Stimulated activated CD8-positive, alpha-beta memory T cell treated with anti-CD3 and anti-CD28 coated beads, Interleukin-7, amount 100 ng/mL, for 24 hours (primary cell): ENCODE measurements around the gene STON1.
"Not testable (repeated sequence)": the region's sequence is repeated elsewhere in the genome, so short reads cannot be mapped to it uniquely, and the experiment has no call there.

Source experiments
- DNase-seq: peaks from one replicate; pipeline ENCODE4 v3.0.0-alpha.2; 2020; ENCODE audit warnings: low read depth

STON1 gene

GRCh38 chr2:48527226-48527885 lies 2.6 kb upstream of the STON1 start:
- DNase-seq, result no peak

- no peak for DNase-seq
Observed at GRCh38 chr2:48528431-48528830, 1.5 kb upstream of the STON1 start.

GRCh38 chr2:48529194-48529593 lies 760 bp upstream of the STON1 start:
- DNase-seq, result no peak

GRCh38 chr2:48529676-48530032 lies 300 bp upstream of the STON1 start:
- no peak for DNase-seq

GRCh38 chr2:48531141-48531648 lies 1.2 kb downstream of the STON1 start:
- no peak for DNase-seq

GRCh38 chr2:48532174-48532573 lies 2.2 kb downstream of the STON1 start:
- DNase-seq, result no peak

GRCh38 chr2:48532824-48533223 lies 2.9 kb downstream of the STON1 start:
- DNase-seq, result no peak

GRCh38 chr2:48534781-48535180 lies 4.8 kb downstream of the STON1 start:
- no peak for DNase-seq

GRCh38 chr2:48540237-48540935 lies 10.4 kb downstream of the STON1 start:
- DNase-seq, result no peak

GRCh38 chr2:48541666-48542389 lies 11.9 kb downstream of the STON1 start:
- no peak for DNase-seq

- DNase-seq, result no peak
Observed at GRCh38 chr2:48543895-48544294, 13.9 kb downstream of the STON1 start.

- no peak for DNase-seq
Observed at GRCh38 chr2:48545244-48545643, 15.3 kb downstream of the STON1 start.

GRCh38 chr2:48548840-48549239 lies 18.9 kb downstream of the STON1 start:
- no peak for DNase-seq

- DNase-seq, result no peak
Observed at GRCh38 chr2:48549972-48550371, 20.0 kb downstream of the STON1 start.

- DNase-seq, result no peak
Observed at GRCh38 chr2:48551548-48551947, 21.6 kb downstream of the STON1 start.

- not testable (repeated sequence) for DNase-seq
Observed at GRCh38 chr2:48555071-48555470, 25.1 kb downstream of the STON1 start.

- DNase-seq, result no peak
Observed at GRCh38 chr2:48558456-48558855, 28.5 kb downstream of the STON1 start.

GRCh38 chr2:48560546-48561209 lies 30.7 kb downstream of the STON1 start:
- DNase-seq, result no peak

- no peak for DNase-seq
Observed at GRCh38 chr2:48562281-48562680, 32.3 kb downstream of the STON1 start.

GRCh38 chr2:48566592-48567310 lies 36.8 kb downstream of the STON1 start:
- DNase-seq, result no peak

- no peak for DNase-seq
Observed at GRCh38 chr2:48567671-48568070, 37.7 kb downstream of the STON1 start.

- DNase-seq, result no peak
Observed at GRCh38 chr2:48568547-48568946, 38.6 kb downstream of the STON1 start.
